Panc1 (cell line): ENCODE data around the gene GPR158. TPM values are rescaled to one million over a fixed set of nuclear protein-coding genes. Genes with fewer than 3 reads are reported as not detected.

ENCODE experiments used
- ATAC-seq: fragments of 200-7000 bp; cut with Tn5 transposase; 2 replicates; pipeline ENCODE4 v1.9.1; 2020; ENCODE audit warnings: mild to moderate bottlenecking, moderate library complexity
- BruUV-seq: library from RNA; stranded (reverse); fragments of 400-500 nt; replicated peaks from 2 replicates; lab custom pipeline; 2021; lab: Mats Ljungman, UMichigan
- CTCF ChIA-PET: fragments of 300-600 bp; sonication (Branson Sonifier 250); formaldehyde crosslinking; loops from one replicate; lab custom pipeline; 2022; ENCODE audit warnings: antibody characterized with exemption; lab: Charles Lee
- POLR2A ChIA-PET: fragments of 300-600 bp; sonication (Branson Sonifier 250); formaldehyde crosslinking; loops from one replicate; lab custom pipeline; 2022; ENCODE audit warnings: antibody characterized with exemption; lab: Charles Lee
- DNase-seq: peaks from one replicate; pipeline ENCODE4 v3.0.0-alpha.2; 2010; ENCODE audit warnings: low read depth, low spot score
- H3K27ac ChIP-seq: 2 replicates; pipeline ENCODE4 v1.5.1; 2011; ENCODE audit warnings: mild to moderate bottlenecking, low read length, inconsistent platforms
- H3K27me3 ChIP-seq: fragments of 200-500 bp; sonication (Bioruptor generic); 2 replicates; pipeline ENCODE4 v1.6.0; 2014; ENCODE audit warnings: low read length, inconsistent platforms; ENCODE audit not compliant: control insufficient read depth, insufficient read depth
- H3K36me3 ChIP-seq: fragments of 200-500 bp; sonication (Bioruptor generic); 2 replicates; pipeline ENCODE4 v1.5.1; 2014; ENCODE audit warnings: inconsistent platforms, mild to moderate bottlenecking, low read length, moderate library complexity; ENCODE audit not compliant: control insufficient read depth, insufficient read depth
- H3K4me1 ChIP-seq: 2 replicates; pipeline ENCODE4 v1.5.1; 2011; ENCODE audit warnings: inconsistent platforms, mild to moderate bottlenecking, low read length, moderate library complexity; ENCODE audit not compliant: control insufficient read depth, insufficient read depth
- H3K4me3 ChIP-seq, 2 experiments: 2 replicates each; pipeline ENCODE4 v1.5.1; 2011 to 2012; ENCODE audit warnings: low read depth in 2 of 2, low read length in 2 of 2, mild to moderate bottlenecking in 2 of 2, inconsistent platforms in 1 of 2, moderate library complexity in 1 of 2
- H3K9me3 ChIP-seq: fragments of 200-500 bp; sonication (Bioruptor generic); 2 replicates; pipeline ENCODE4 v1.5.1; 2014; ENCODE audit warnings: low read depth, mild to moderate bottlenecking, inconsistent platforms, low read length, moderate library complexity; ENCODE audit not compliant: control insufficient read depth, insufficient read depth
- POLR2AphosphoS5 ChIP-seq: IDR thresholded peaks from 2 replicates; pipeline ENCODE4 v1.6.1; 2012; ENCODE audit warnings: mild to moderate bottlenecking, low read depth, low read length, moderate library complexity
- SIN3A ChIP-seq: IDR thresholded peaks from 2 replicates; pipeline ENCODE4 v1.6.1; 2012; ENCODE audit warnings: low read depth, mild to moderate bottlenecking, low read length, moderate library complexity, borderline replicate concordance; ENCODE audit not compliant: insufficient read depth
- TCF7L2 ChIP-seq: IDR thresholded peaks from 2 replicates; pipeline ENCODE4 v1.6.1; 2011; ENCODE audit warnings: mild to moderate bottlenecking, low read depth, low read length, inconsistent platforms
- in situ Hi-C: cut with HindIII; loops from 2 replicates; pipeline ENCODE4 v1.10.0; 2016; ENCODE audit warnings: low sequenced_read_pairs, low pct_unique_long_range_greater_than_20kb
- intact Hi-C: fragments of 100-400 bp; cut with micrococcal nuclease; formaldehyde crosslinking; loops from one replicate; pipeline ENCODE4 v1.10.0; 2022; ENCODE audit not compliant: unreplicated experiment
- total RNA-seq: library from RNA; stranded (reverse); gene quantifications from one replicate; pipeline ENCODE4 v1.2.1, GENCODE V29; 2021; ENCODE audit not compliant: unreplicated experiment
- TF ChIP-seq, protein P1 (sequence below): fragments of 450-650 bp; IDR thresholded peaks from 2 replicates; pipeline ENCODE4 v1.5.1; 2017; ENCODE audit warnings: mild to moderate bottlenecking
- TF ChIP-seq, protein P2 (sequence below), 2 experiments: IDR thresholded peaks; 2 replicates each; pipeline ENCODE4 v1.6.1; 2011 to 2012; ENCODE audit warnings: low read depth in 2 of 2, control low read depth in 1 of 2, low read length in 1 of 2, mild to moderate bottlenecking in 1 of 2, moderate library complexity in 1 of 2; ENCODE audit not compliant: insufficient read depth in 1 of 2

GPR158 gene
- total RNA-seq, 1 experiment from 2014 or later, result 0.64 TPM

DNA sequence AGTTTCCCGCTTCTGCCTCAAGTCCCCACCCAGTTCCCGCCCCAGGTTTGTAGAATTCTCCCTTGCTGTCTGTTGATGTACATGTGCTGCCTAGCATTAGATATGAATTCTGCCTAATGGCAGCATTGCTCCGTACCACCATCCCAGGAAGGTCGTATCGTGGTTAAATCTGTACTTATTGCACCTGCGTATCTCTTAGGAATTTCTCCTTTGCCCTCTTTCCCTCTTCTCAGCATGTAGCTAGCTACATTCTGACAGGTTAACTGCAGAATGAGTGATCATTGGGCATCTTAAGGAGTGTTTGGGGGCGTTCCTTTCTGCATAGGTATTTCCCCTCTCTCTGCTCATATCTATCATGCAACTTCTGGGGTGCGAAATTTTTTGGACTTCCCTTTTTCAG, 293.1 kb downstream of the GPR158 start:
- in situ Hi-C loops (no loop called here), intact Hi-C loops (no loop called here)
- Histone ChIP-seq H3K27me3 (no peaks in the 10 kb centered on the region), H3K27ac (no peak overlapping the region), H3K4me1 (no peaks in the 10 kb centered on the region), H3K36me3 (no peaks in the 10 kb centered on the region), H3K4me3 (no peak overlapping the region), H3K9me3 (no peaks in the 10 kb centered on the region)
- ChIA-PET CTCF (no interaction called here), POLR2A (no interaction called here)
- no TSS peak for BruUV-seq
- no peak for DNase-seq
- ATAC-seq, result no peak
- TF ChIP-seq POLR2AphosphoS5, result no peak

DNA sequence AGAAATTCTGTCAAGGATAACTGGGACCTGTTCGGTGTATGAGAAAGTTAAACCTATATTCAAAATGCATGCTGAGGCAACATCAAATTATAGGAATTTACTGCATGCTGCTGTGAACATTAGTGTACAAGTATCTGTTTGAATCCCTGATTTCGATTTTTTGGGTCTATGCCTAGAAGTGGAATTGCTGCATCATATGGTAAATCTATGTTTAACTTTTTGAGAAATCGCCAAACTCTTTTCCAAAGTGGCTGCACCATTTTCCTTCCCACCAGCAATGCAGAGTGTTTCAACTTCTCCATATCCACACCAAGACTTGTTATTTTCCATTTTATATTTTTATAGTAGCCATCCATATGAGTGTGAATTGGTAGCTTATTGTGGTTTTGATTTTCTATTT, 306.7 kb downstream of the GPR158 start:
- ChIA-PET CTCF (no interaction called here), POLR2A (no interaction called here)
- no peaks in the 10 kb centered on the region for H3K4me1 ChIP-seq
- no peak overlapping the region for H3K27ac ChIP-seq
- no peak for TF ChIP-seq SIN3A
- TF ChIP-seq, protein P1, sequence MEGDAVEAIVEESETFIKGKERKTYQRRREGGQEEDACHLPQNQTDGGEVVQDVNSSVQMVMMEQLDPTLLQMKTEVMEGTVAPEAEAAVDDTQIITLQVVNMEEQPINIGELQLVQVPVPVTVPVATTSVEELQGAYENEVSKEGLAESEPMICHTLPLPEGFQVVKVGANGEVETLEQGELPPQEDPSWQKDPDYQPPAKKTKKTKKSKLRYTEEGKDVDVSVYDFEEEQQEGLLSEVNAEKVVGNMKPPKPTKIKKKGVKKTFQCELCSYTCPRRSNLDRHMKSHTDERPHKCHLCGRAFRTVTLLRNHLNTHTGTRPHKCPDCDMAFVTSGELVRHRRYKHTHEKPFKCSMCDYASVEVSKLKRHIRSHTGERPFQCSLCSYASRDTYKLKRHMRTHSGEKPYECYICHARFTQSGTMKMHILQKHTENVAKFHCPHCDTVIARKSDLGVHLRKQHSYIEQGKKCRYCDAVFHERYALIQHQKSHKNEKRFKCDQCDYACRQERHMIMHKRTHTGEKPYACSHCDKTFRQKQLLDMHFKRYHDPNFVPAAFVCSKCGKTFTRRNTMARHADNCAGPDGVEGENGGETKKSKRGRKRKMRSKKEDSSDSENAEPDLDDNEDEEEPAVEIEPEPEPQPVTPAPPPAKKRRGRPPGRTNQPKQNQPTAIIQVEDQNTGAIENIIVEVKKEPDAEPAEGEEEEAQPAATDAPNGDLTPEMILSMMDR, result no peak
- no peak for TF ChIP-seq TCF7L2
- TF ChIP-seq, protein P2, sequence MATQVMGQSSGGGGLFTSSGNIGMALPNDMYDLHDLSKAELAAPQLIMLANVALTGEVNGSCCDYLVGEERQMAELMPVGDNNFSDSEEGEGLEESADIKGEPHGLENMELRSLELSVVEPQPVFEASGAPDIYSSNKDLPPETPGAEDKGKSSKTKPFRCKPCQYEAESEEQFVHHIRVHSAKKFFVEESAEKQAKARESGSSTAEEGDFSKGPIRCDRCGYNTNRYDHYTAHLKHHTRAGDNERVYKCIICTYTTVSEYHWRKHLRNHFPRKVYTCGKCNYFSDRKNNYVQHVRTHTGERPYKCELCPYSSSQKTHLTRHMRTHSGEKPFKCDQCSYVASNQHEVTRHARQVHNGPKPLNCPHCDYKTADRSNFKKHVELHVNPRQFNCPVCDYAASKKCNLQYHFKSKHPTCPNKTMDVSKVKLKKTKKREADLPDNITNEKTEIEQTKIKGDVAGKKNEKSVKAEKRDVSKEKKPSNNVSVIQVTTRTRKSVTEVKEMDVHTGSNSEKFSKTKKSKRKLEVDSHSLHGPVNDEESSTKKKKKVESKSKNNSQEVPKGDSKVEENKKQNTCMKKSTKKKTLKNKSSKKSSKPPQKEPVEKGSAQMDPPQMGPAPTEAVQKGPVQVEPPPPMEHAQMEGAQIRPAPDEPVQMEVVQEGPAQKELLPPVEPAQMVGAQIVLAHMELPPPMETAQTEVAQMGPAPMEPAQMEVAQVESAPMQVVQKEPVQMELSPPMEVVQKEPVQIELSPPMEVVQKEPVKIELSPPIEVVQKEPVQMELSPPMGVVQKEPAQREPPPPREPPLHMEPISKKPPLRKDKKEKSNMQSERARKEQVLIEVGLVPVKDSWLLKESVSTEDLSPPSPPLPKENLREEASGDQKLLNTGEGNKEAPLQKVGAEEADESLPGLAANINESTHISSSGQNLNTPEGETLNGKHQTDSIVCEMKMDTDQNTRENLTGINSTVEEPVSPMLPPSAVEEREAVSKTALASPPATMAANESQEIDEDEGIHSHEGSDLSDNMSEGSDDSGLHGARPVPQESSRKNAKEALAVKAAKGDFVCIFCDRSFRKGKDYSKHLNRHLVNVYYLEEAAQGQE (IDR thresholded peaks at IDR 0.05; ENCODE audit: insufficient read depth in 1 of 2, low read depth in 2 of 2, low read length in 1 of 2), result no peak
- no peak for TF ChIP-seq POLR2AphosphoS5
- DNase-seq, result no peak
- H3K9me3 ChIP-seq, result no peaks in the 10 kb centered on the region
- H3K4me3 ChIP-seq, result no peak overlapping the region
- BruUV-seq, result no TSS peak
- in situ Hi-C loops, result no loop called here
- ATAC-seq, result no peak
- H3K27me3 ChIP-seq, result no peaks in the 10 kb centered on the region
- H3K36me3 ChIP-seq, result no peaks in the 10 kb centered on the region
- intact Hi-C loops, result no loop called here

DNA sequence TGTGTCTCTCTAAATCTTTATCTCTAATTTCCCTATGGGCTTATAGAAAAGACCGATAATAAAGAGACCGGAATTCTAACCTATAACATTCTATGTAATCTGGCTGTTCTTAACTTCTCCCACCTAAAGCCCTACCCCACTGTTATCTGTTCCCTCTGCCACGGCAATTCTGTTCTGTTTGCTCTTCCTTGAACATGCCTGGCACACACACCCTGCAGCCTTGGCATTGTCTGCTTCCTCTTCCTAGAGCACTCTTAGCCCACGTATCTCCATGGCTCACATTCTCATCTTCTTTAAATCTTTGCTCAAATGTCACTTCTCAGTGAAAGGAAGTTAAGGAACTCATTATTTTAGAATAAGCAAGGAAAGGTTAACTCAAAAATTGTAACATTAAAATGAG, 309.2 kb downstream of the GPR158 start:
- in situ Hi-C loops (no loop called here), intact Hi-C loops (no loop called here)
- H3K9me3 ChIP-seq, result no peaks in the 10 kb centered on the region
- ChIA-PET CTCF (no interaction called here), POLR2A (no interaction called here)
- no peaks in the 10 kb centered on the region for H3K36me3 ChIP-seq
- no peak for DNase-seq
- H3K27me3 ChIP-seq, result no peaks in the 10 kb centered on the region
- BruUV-seq, result no TSS peak
- no peak overlapping the region for H3K4me3 ChIP-seq
- no peak for TF ChIP-seq POLR2AphosphoS5
- TF ChIP-seq, protein P1, result no peak
- no peak for TF ChIP-seq TCF7L2
- TF ChIP-seq SIN3A, result no peak
- TF ChIP-seq, protein P2 (IDR thresholded peaks at IDR 0.05; ENCODE audit: insufficient read depth in 1 of 2, low read depth in 2 of 2, low read length in 1 of 2), result no peak
- no peaks in the 10 kb centered on the region for H3K4me1 ChIP-seq
- no peak overlapping the region for H3K27ac ChIP-seq
- no peak for ATAC-seq
